CD4-positive, alpha-beta T cell treated with Interleukin-4 for 1 hour (primary cell): ENCODE measurements around the gene DCN.
A peak's percentile ranks its signal among the peaks of the same experiment; 100 is the strongest.

ENCODE experiments used
- DNase-seq, 2 donors: peaks; one replicate each; pipeline ENCODE4 v3.0.0-alpha.2; 2020 to 2022

Gene DCN

GRCh38 chr12:91129662-91130362 lies 52.8 kb downstream of the DCN start:
- no peak for DNase-seq

- no peak for DNase-seq
Measured at GRCh38 chr12:91127751-91128150, 54.9 kb downstream of the DCN start.

- DNase-seq, result no peak
Measured at GRCh38 chr12:91127306-91127705, 55.3 kb downstream of the DCN start.

GRCh38 chr12:91126516-91126915 lies 56.1 kb downstream of the DCN start:
- no peak for DNase-seq

- no peak for DNase-seq
Measured at GRCh38 chr12:91123236-91123916, 59.2 kb downstream of the DCN start.

GRCh38 chr12:91120781-91121180 lies 61.8 kb downstream of the DCN start:
- DNase-seq, result no peak

- no peak for DNase-seq
Measured at GRCh38 chr12:91119089-91119488, 63.5 kb downstream of the DCN start.

- no peak for DNase-seq
Measured at GRCh38 chr12:91113621-91114020, 69.0 kb downstream of the DCN start.

- no peak for DNase-seq
Measured at GRCh38 chr12:91111366-91112325, 71.0 kb downstream of the DCN start, which contains the start of gene LUM. LUM (minus strand) TSS chr12:91111494; CDS start chr12:91108979, 2,515 bp downstream.

GRCh38 chr12:91110311-91110924 lies 72.2 kb downstream of the DCN start:
- DNase-seq, result no peak

GRCh38 chr12:91109581-91110310 lies 72.9 kb downstream of the DCN start:
- DNase-seq, result no peak

- peak in 1 of 2 donors; percentile 10 for DNase-seq
Measured at GRCh38 chr12:91109148-91109564, 73.5 kb downstream of the DCN start.

- DNase-seq, result no peak
Measured at GRCh38 chr12:91108196-91108755, 74.3 kb downstream of the DCN start.

- no peak for DNase-seq
Measured at GRCh38 chr12:91106283-91106682, 76.3 kb downstream of the DCN start.

- no peak for DNase-seq
Measured at GRCh38 chr12:91105807-91106206, 76.8 kb downstream of the DCN start.

GRCh38 chr12:91104812-91105466 lies 77.7 kb downstream of the DCN start:
- no peak for DNase-seq

GRCh38 chr12:91103624-91104023 lies 79.0 kb downstream of the DCN start:
- no peak for DNase-seq

- no peak for DNase-seq
Measured at GRCh38 chr12:91103101-91103500, 79.5 kb downstream of the DCN start.

- no peak for DNase-seq
Measured at GRCh38 chr12:91100906-91101305, 81.7 kb downstream of the DCN start.

- DNase-seq, result no peak
Measured at GRCh38 chr12:91099836-91100235, 82.8 kb downstream of the DCN start.

GRCh38 chr12:91099341-91099740 lies 83.3 kb downstream of the DCN start:
- DNase-seq, result no peak
